Stimulated activated CD4-positive, alpha-beta T cell treated with anti-CD3 and anti-CD28 coated beads, Interleukin-4, amount 100 ng/mL, for 48 hours (primary cell): ENCODE measurements around the gene TOB1.

ENCODE experiments used
- DNase-seq, 2 donors: peaks; one replicate each; pipeline ENCODE4 v3.0.0-alpha.2; 2020; ENCODE audit warnings: low read depth in 2 of 2

TOB1 gene

GRCh38 chr17:50832267-50832863 lies 33.8 kb downstream of the TOB1 start:
- DNase-seq, result no peak

- no peak for DNase-seq
Measured at GRCh38 chr17:50831471-50831928, 34.7 kb downstream of the TOB1 start.

GRCh38 chr17:50830994-50831393 lies 35.2 kb downstream of the TOB1 start:
- DNase-seq, result no peak

- no peak for DNase-seq
Measured at GRCh38 chr17:50830352-50830751, 35.8 kb downstream of the TOB1 start.

GRCh38 chr17:50829332-50829731 lies 36.8 kb downstream of the TOB1 start:
- no peak for DNase-seq

GRCh38 chr17:50828508-50829170 lies 37.5 kb downstream of the TOB1 start:
- no peak for DNase-seq

- no peak for DNase-seq
Measured at GRCh38 chr17:50825188-50825587, 41.0 kb downstream of the TOB1 start.

GRCh38 chr17:50824429-50824828 lies 41.7 kb downstream of the TOB1 start:
- DNase-seq, result no peak

- DNase-seq, result no peak
Measured at GRCh38 chr17:50822550-50822949, 43.6 kb downstream of the TOB1 start.

GRCh38 chr17:50820651-50821050 lies 45.5 kb downstream of the TOB1 start:
- DNase-seq, result no peak

GRCh38 chr17:50818921-50819657 lies 47.1 kb downstream of the TOB1 start:
- DNase-seq, result no peak

GRCh38 chr17:50818261-50818660 lies 47.9 kb downstream of the TOB1 start:
- no peak for DNase-seq

GRCh38 chr17:50817838-50818237 lies 48.3 kb downstream of the TOB1 start:
- DNase-seq, result no peak

- peak; percentile 45 to 52 for DNase-seq
Measured at GRCh38 chr17:50816771-50817751, 49.1 kb downstream of the TOB1 start.

- DNase-seq, result no peak
Measured at GRCh38 chr17:50816271-50816670, 49.9 kb downstream of the TOB1 start.

GRCh38 chr17:50815400-50815799 lies 50.8 kb downstream of the TOB1 start:
- DNase-seq, result no peak

GRCh38 chr17:50813583-50813982 lies 52.6 kb downstream of the TOB1 start:
- no peak for DNase-seq
